GM21786 (cell line): ENCODE results near the gene MYEOV.

Source experiments
- ATAC-seq: cut with Tn5 transposase; IDR thresholded peaks from one replicate; pipeline ENCODE4 v1.9.1; 2021; ENCODE audit not compliant: unreplicated experiment

MYEOV gene

GRCh38 chr11:69339041-69339733 is 45.2 kb downstream of the MYEOV start:
- ATAC-seq, result no peak

- no peak for ATAC-seq
Observed at GRCh38 chr11:69339983-69340565, 46.1 kb downstream of the MYEOV start.

GRCh38 chr11:69342588-69343330 is 48.8 kb downstream of the MYEOV start:
- no peak for ATAC-seq

GRCh38 chr11:69343401-69344321 is 49.7 kb downstream of the MYEOV start:
- no peak for ATAC-seq

DNA sequence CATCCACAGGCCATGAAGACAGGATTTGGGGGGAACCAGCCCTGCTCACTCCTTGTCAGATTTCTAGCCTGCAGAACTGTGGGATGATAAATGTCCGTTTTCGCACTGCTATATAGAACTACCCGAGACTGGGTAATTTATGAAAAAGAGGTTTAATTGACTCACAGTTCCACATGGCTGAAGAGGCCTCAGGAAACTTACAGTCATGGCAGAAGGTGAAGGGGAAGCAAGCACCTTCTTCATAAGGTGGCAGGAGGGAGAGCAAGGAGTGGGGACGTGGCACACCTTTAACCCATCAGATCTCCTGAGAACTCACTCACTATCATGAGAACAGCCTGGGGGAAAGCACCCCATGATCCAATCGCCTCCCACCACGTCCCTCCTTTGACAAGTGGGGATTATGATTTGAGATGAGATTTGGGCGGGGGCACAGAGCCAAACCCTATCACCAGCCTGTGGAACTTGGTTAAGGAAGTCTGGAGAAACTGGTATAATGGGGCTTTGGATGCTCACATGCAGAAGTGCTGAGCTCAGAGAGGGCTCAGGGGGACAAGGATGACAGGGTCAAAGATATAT is 50.7 kb downstream of the MYEOV start:
- no peak for ATAC-seq
